Neural cell (in vitro differentiated cells): ENCODE data around the gene RAB11FIP2.

Experiments
- CTCF ChIP-seq: fragments of 450-650 bp; IDR thresholded peaks from 2 replicates; pipeline ENCODE4 v1.5.1; 2014; ENCODE audit warnings: antibody characterized with exemption, mild to moderate bottlenecking, moderate library complexity; ENCODE audit not compliant: poor library complexity, severe bottlenecking
- MXI1 ChIP-seq: fragments of 450-650 bp; conservative IDR thresholded peaks from 2 replicates; pipeline ENCODE4 v1.6.1; 2014; ENCODE audit warnings: antibody characterized with exemption, mild to moderate bottlenecking; ENCODE audit not compliant: poor library complexity, severe bottlenecking

GRCh38 chr10:117989962-117990361, 56.8 kb downstream of the RAB11FIP2 start:
- TF ChIP-seq MXI1, result no peak
- no peak for TF ChIP-seq CTCF
